GM10266 (cell line): Measurements from ENCODE around the gene ADGRE3.
"Not testable (repeated sequence)": the region's sequence is repeated elsewhere in the genome, so short reads cannot be mapped to it uniquely, and the experiment has no call there.

Source experiments
- DNase-seq: peaks from one replicate; pipeline ENCODE4 v3.0.0; 2012; ENCODE audit errors: extremely low spot score
- TF ChIP-seq, protein P1 (sequence below): IDR thresholded peaks from 2 replicates; pipeline ENCODE4 v1.5.1; 2012; ENCODE audit warnings: mild to moderate bottlenecking, low read depth; ENCODE audit not compliant: control insufficient read depth, insufficient read depth; ENCODE audit errors: missing control alignments

The ADGRE3 gene

GRCh38 chr19:14615623-14616022, 59.0 kb downstream of the ADGRE3 start:
- DNase-seq, result no peak
- TF ChIP-seq, protein P1, sequence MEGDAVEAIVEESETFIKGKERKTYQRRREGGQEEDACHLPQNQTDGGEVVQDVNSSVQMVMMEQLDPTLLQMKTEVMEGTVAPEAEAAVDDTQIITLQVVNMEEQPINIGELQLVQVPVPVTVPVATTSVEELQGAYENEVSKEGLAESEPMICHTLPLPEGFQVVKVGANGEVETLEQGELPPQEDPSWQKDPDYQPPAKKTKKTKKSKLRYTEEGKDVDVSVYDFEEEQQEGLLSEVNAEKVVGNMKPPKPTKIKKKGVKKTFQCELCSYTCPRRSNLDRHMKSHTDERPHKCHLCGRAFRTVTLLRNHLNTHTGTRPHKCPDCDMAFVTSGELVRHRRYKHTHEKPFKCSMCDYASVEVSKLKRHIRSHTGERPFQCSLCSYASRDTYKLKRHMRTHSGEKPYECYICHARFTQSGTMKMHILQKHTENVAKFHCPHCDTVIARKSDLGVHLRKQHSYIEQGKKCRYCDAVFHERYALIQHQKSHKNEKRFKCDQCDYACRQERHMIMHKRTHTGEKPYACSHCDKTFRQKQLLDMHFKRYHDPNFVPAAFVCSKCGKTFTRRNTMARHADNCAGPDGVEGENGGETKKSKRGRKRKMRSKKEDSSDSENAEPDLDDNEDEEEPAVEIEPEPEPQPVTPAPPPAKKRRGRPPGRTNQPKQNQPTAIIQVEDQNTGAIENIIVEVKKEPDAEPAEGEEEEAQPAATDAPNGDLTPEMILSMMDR, result no peak

GRCh38 chr19:14614099-14614412, 60.6 kb downstream of the ADGRE3 start:
- TF ChIP-seq, protein P1, result no peak
- peak; percentile 54 for DNase-seq

DNA sequence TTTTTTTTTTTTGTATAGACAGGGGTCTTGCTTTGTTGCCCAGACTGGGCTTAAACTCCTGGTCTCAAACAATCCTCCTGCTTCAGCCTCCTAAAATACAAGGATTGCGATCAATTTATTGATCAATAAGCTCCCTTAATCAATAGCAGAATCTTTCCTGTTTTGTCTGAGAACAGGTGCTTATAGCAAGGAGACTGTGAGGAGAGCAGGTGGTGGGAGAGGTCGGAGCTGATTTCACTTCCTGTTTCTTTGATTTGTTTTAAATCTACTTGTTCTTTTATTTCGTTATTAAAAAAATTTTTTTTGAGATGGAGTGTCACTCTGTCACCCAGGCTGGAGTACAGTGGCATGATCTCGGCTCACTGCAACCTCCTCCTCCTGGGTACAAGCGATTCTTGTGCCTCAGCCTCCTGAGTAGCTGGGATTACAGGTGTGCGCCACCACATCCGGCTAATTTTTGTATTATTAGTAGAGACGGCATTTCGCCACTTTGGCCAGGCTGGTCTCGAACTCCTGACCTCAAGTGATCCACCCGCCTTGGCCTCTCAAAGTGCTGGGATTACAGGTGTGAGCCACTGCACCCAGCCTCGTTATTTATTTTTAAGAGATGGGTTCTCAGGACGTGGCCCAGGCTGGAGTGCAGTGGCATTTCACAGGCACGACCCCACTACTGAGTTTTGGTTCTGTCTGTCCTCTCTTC, 61.1 kb downstream of the ADGRE3 start:
- not testable (repeated sequence) for DNase-seq

GRCh38 chr19:14612657-14613056, 62.0 kb downstream of the ADGRE3 start:
- TF ChIP-seq, protein P1, result no peak
- DNase-seq, result no peak

- not testable (repeated sequence) for DNase-seq
Measured at GRCh38 chr19:14612242-14612641, 62.4 kb downstream of the ADGRE3 start.

- no peak for DNase-seq
- TF ChIP-seq, protein P1, result no peak
Measured at GRCh38 chr19:14611051-14611450, 63.6 kb downstream of the ADGRE3 start.

GRCh38 chr19:14606627-14607026, 68.0 kb downstream of the ADGRE3 start:
- TF ChIP-seq, protein P1, result no peak
- no peak for DNase-seq

DNA sequence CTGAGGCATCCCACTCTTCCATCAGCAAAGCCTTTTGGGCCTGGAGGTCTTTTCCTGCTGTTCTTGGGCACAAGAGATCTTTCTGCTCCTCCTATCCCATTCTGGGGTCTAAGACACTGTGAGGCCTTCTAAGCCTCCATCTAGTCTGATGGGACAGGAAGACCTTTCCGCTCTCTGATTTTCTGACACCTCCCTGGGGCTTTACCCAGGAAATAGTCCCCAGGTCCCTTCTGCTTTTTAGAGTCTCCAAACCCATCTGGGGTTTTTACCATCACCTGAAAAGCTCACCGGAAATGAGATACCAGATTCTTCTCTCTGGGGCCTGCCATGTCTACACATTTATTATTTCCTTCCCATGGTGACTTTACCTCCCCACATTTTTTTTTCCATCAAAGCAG, 70.7 kb downstream of the ADGRE3 start:
- TF ChIP-seq, protein P1, result no peak
- peak; percentile 65 for DNase-seq
